Panc1 (cell line): ENCODE measurements around the gene CNTN4. TPM values are rescaled to one million over a fixed set of nuclear protein-coding genes. Genes with fewer than 3 reads are reported as not detected.

Source experiments
- ATAC-seq: fragments of 200-7000 bp; cut with Tn5 transposase; 2 replicates; pipeline ENCODE4 v1.9.1; 2020; ENCODE audit warnings: mild to moderate bottlenecking, moderate library complexity
- BruUV-seq: library from RNA; stranded (reverse); fragments of 400-500 nt; replicated peaks from 2 replicates; lab custom pipeline; 2021; lab: Mats Ljungman, UMichigan
- CTCF ChIA-PET: fragments of 300-600 bp; sonication (Branson Sonifier 250); formaldehyde crosslinking; loops from one replicate; lab custom pipeline; 2022; ENCODE audit warnings: antibody characterized with exemption; lab: Charles Lee
- POLR2A ChIA-PET: fragments of 300-600 bp; sonication (Branson Sonifier 250); formaldehyde crosslinking; loops from one replicate; lab custom pipeline; 2022; ENCODE audit warnings: antibody characterized with exemption; lab: Charles Lee
- DNase-seq: peaks from one replicate; pipeline ENCODE4 v3.0.0-alpha.2; 2010; ENCODE audit warnings: low read depth, low spot score
- H3K27ac ChIP-seq: 2 replicates; pipeline ENCODE4 v1.5.1; 2011; ENCODE audit warnings: mild to moderate bottlenecking, low read length, inconsistent platforms
- H3K27me3 ChIP-seq: fragments of 200-500 bp; sonication (Bioruptor generic); 2 replicates; pipeline ENCODE4 v1.6.0; 2014; ENCODE audit warnings: low read length, inconsistent platforms; ENCODE audit not compliant: control insufficient read depth, insufficient read depth
- H3K36me3 ChIP-seq: fragments of 200-500 bp; sonication (Bioruptor generic); 2 replicates; pipeline ENCODE4 v1.5.1; 2014; ENCODE audit warnings: inconsistent platforms, mild to moderate bottlenecking, low read length, moderate library complexity; ENCODE audit not compliant: control insufficient read depth, insufficient read depth
- H3K4me1 ChIP-seq: 2 replicates; pipeline ENCODE4 v1.5.1; 2011; ENCODE audit warnings: inconsistent platforms, mild to moderate bottlenecking, low read length, moderate library complexity; ENCODE audit not compliant: control insufficient read depth, insufficient read depth
- H3K4me3 ChIP-seq, 2 experiments: 2 replicates each; pipeline ENCODE4 v1.5.1; 2011 to 2012; ENCODE audit warnings: low read depth in 2 of 2, low read length in 2 of 2, mild to moderate bottlenecking in 2 of 2, inconsistent platforms in 1 of 2, moderate library complexity in 1 of 2
- H3K9me3 ChIP-seq: fragments of 200-500 bp; sonication (Bioruptor generic); 2 replicates; pipeline ENCODE4 v1.5.1; 2014; ENCODE audit warnings: low read depth, mild to moderate bottlenecking, inconsistent platforms, low read length, moderate library complexity; ENCODE audit not compliant: control insufficient read depth, insufficient read depth
- CTCF ChIP-seq: fragments of 450-650 bp; IDR thresholded peaks from 2 replicates; pipeline ENCODE4 v1.5.1; 2017; ENCODE audit warnings: mild to moderate bottlenecking
- POLR2AphosphoS5 ChIP-seq: IDR thresholded peaks from 2 replicates; pipeline ENCODE4 v1.6.1; 2012; ENCODE audit warnings: mild to moderate bottlenecking, low read depth, low read length, moderate library complexity
- REST ChIP-seq, 2 experiments: IDR thresholded peaks; 2 replicates each; pipeline ENCODE4 v1.6.1; 2011 to 2012; ENCODE audit warnings: low read depth in 2 of 2, control low read depth in 1 of 2, low read length in 1 of 2, mild to moderate bottlenecking in 1 of 2, moderate library complexity in 1 of 2; ENCODE audit not compliant: insufficient read depth in 1 of 2
- SIN3A ChIP-seq: IDR thresholded peaks from 2 replicates; pipeline ENCODE4 v1.6.1; 2012; ENCODE audit warnings: low read depth, mild to moderate bottlenecking, low read length, moderate library complexity, borderline replicate concordance; ENCODE audit not compliant: insufficient read depth
- TCF7L2 ChIP-seq: IDR thresholded peaks from 2 replicates; pipeline ENCODE4 v1.6.1; 2011; ENCODE audit warnings: mild to moderate bottlenecking, low read depth, low read length, inconsistent platforms
- in situ Hi-C: cut with HindIII; loops from 2 replicates; pipeline ENCODE4 v1.10.0; 2016; ENCODE audit warnings: low sequenced_read_pairs, low pct_unique_long_range_greater_than_20kb
- intact Hi-C: fragments of 100-400 bp; cut with micrococcal nuclease; formaldehyde crosslinking; loops from one replicate; pipeline ENCODE4 v1.10.0; 2022; ENCODE audit not compliant: unreplicated experiment
- total RNA-seq: library from RNA; stranded (reverse); gene quantifications from one replicate; pipeline ENCODE4 v1.2.1, GENCODE V29; 2021; ENCODE audit not compliant: unreplicated experiment

Gene CNTN4
- total RNA-seq, 1 experiment from 2014 or later, result not detected

GRCh38 chr3:3068358-3068881, 969.8 kb downstream of the CNTN4 start:
- Histone ChIP-seq H3K9me3 (no peaks in the 10 kb centered on the region), H3K27ac (no peak overlapping the region), H3K4me3 (no peak overlapping the region), H3K4me1 (no peaks in the 10 kb centered on the region), H3K27me3 (no peaks in the 10 kb centered on the region), H3K36me3 (no peaks in the 10 kb centered on the region)
- DNase-seq (no peak), ATAC-seq (no peak)
- ChIA-PET POLR2A (no interaction called here), CTCF (no interaction called here)
- no TSS peak for BruUV-seq
- in situ Hi-C loops (no loop called here), intact Hi-C loops (no loop called here)
- TF ChIP-seq REST (IDR thresholded peaks at IDR 0.05; ENCODE audit: insufficient read depth in 1 of 2, low read depth in 2 of 2, low read length in 1 of 2) (no peak), POLR2AphosphoS5 (no peak), CTCF (no peak), TCF7L2 (no peak), SIN3A (no peak)

GRCh38 chr3:3069723-3070122, 971.1 kb downstream of the CNTN4 start:
- intact Hi-C loops, result no loop called here
- POLR2A ChIA-PET, result no interaction called here
- Histone ChIP-seq H3K27me3 (no peaks in the 10 kb centered on the region), H3K4me3 (no peak overlapping the region), H3K9me3 (no peaks in the 10 kb centered on the region), H3K4me1 (no peaks in the 10 kb centered on the region), H3K27ac (no peak overlapping the region), H3K36me3 (no peaks in the 10 kb centered on the region)
- no peak for DNase-seq
- BruUV-seq, result no TSS peak
- CTCF ChIA-PET, result no interaction called here
- ATAC-seq, result no peak
- in situ Hi-C loops, result no loop called here
- TF ChIP-seq CTCF (no peak), SIN3A (no peak), POLR2AphosphoS5 (no peak), TCF7L2 (no peak), REST (IDR thresholded peaks at IDR 0.05; ENCODE audit: insufficient read depth in 1 of 2, low read depth in 2 of 2, low read length in 1 of 2) (no peak)
